A673 (cell line): ENCODE results near the gene RNF8. TPM values are rescaled to one million over a fixed set of nuclear protein-coding genes. Genes with fewer than 3 reads are reported as not detected.

ENCODE experiments used
- BruUV-seq: library from RNA; stranded (reverse); fragments of 400-500 nt; replicated peaks from 2 replicates; lab custom pipeline; 2021; lab: Mats Ljungman, UMichigan
- CTCF ChIA-PET: fragments of 300-600 bp; sonication (Branson Sonifier 250); formaldehyde crosslinking; loops from one replicate; lab custom pipeline; 2022; ENCODE audit warnings: antibody characterized with exemption; lab: Charles Lee
- POLR2A ChIA-PET: fragments of 300-600 bp; sonication (Branson Sonifier 250); formaldehyde crosslinking; loops from one replicate; lab custom pipeline; 2022; ENCODE audit warnings: antibody characterized with exemption; ENCODE audit not compliant: low non-redundant PET; lab: Charles Lee
- DNase-seq: peaks from one replicate; pipeline ENCODE4 v3.0.0-alpha.2; 2015; ENCODE audit warnings: low spot score
- H3K27ac ChIP-seq: fragments of 200-600 bp; sonication (generic); 2 replicates; pipeline ENCODE4 v1.5.1; 2016; ENCODE audit warnings: mixed run types, low read depth, mild to moderate bottlenecking, mixed read lengths, antibody characterized with exemption, low read length; ENCODE audit not compliant: poor library complexity, severe bottlenecking
- H3K27me3 ChIP-seq: fragments of 200-600 bp; sonication (generic); replicated peaks from 2 replicates; pipeline ENCODE4 v1.6.1; 2017; ENCODE audit warnings: mixed run types, low read depth, mild to moderate bottlenecking, mixed read lengths, antibody characterized with exemption, low read length; ENCODE audit not compliant: insufficient read depth, poor library complexity
- H3K36me3 ChIP-seq: fragments of 200-600 bp; sonication (generic); 2 replicates; pipeline ENCODE4 v1.6.1; 2016; ENCODE audit warnings: mixed run types, mild to moderate bottlenecking, mixed read lengths, antibody characterized with exemption, low read length; ENCODE audit not compliant: insufficient read depth, poor library complexity, severe bottlenecking
- H3K4me1 ChIP-seq: fragments of 200-600 bp; sonication (generic); 2 replicates; pipeline ENCODE4 v1.6.1; 2017; ENCODE audit warnings: mixed run types, mild to moderate bottlenecking, mixed read lengths, antibody characterized with exemption, low read length; ENCODE audit not compliant: insufficient read depth, poor library complexity, severe bottlenecking
- H3K4me3 ChIP-seq: fragments of 200-600 bp; sonication (generic); 2 replicates; pipeline ENCODE4 v1.5.1; 2016; ENCODE audit warnings: low read depth, mixed run types, mild to moderate bottlenecking, mixed read lengths, low read length; ENCODE audit not compliant: poor library complexity, severe bottlenecking
- H3K9me3 ChIP-seq: fragments of 200-600 bp; sonication (generic); 2 replicates; pipeline ENCODE4 v1.6.1; 2016; ENCODE audit warnings: mixed run types, low read depth, mild to moderate bottlenecking, mixed read lengths, antibody characterized with exemption, low read length; ENCODE audit not compliant: poor library complexity, severe bottlenecking
- CTCF ChIP-seq: fragments of 300-800, 200-600 bp; sonication (generic); conservative IDR thresholded peaks from 2 replicates; pipeline ENCODE4 v1.5.1; 2017; ENCODE audit warnings: low read depth, mild to moderate bottlenecking, antibody characterized with exemption, low read length, moderate library complexity, mixed read lengths
- EZH2 ChIP-seq: fragments of 200-600 bp; sonication (generic); IDR thresholded peaks from 2 replicates; pipeline ENCODE4 v1.6.1; 2017; ENCODE audit warnings: borderline replicate concordance, low read depth, mild to moderate bottlenecking, mixed read lengths, antibody characterized with exemption, low read length; ENCODE audit not compliant: poor library complexity, severe bottlenecking
- intact Hi-C: fragments of 100-400 bp; cut with micrococcal nuclease; formaldehyde crosslinking; loops from one replicate; pipeline ENCODE4 v1.10.0; 2022; ENCODE audit not compliant: unreplicated experiment
- total RNA-seq: library from RNA; stranded (reverse); gene quantifications from 2 replicates; pipeline ENCODE4 v1.2.3, GENCODE V29; 2021

Gene RNF8
- total RNA-seq, 1 experiment from 2014 or later, result 25.6 TPM

GRCh38 chr6:37351027-37351426, 2.8 kb upstream of the RNF8 start:
- ChIA-PET CTCF (no interaction called here), POLR2A (no interaction called here)
- no TSS peak for BruUV-seq
- Histone ChIP-seq H3K9me3 (no peaks in the 10 kb centered on the region), H3K27ac (no peak overlapping the region), H3K36me3 (no peaks in the 10 kb centered on the region), H3K27me3 (no peaks in the 10 kb centered on the region), H3K4me3 (no peak overlapping the region), H3K4me1 (peaks cover 9% of the 10 kb centered on the region)
- TF ChIP-seq EZH2, result no peak
- TF ChIP-seq CTCF, result no peak
- intact Hi-C loops, result no loop called here
- no peak for DNase-seq

GRCh38 chr6:37352384-37352783, 1.4 kb upstream of the RNF8 start:
- Histone ChIP-seq H3K4me3 (no peak overlapping the region), H3K4me1 (peaks cover 9% of the 10 kb centered on the region), H3K9me3 (no peaks in the 10 kb centered on the region), H3K36me3 (no peaks in the 10 kb centered on the region), H3K27me3 (no peaks in the 10 kb centered on the region), H3K27ac (no peak overlapping the region)
- no TSS peak for BruUV-seq
- ChIA-PET CTCF (no interaction called here), POLR2A (no interaction called here)
- intact Hi-C loops, result no loop called here
- DNase-seq, result no peak
- no peak for TF ChIP-seq EZH2
- TF ChIP-seq CTCF, result no peak

GRCh38 chr6:37354526-37355384, 972 bp downstream of the RNF8 start:
- DNase-seq, result peak; percentile 14

More at GRCh38 chr6:37354526-37355384, 972 bp downstream of the RNF8 start:
- H3K4me3 ChIP-seq, result peak overlapping the region; percentile 99
- no peaks in the 10 kb centered on the region for H3K36me3 ChIP-seq
- no TSS peak for BruUV-seq
- POLR2A ChIA-PET, result interaction anchor here (0.6 kb wide), 1 partner anchor 49 kb away, joined by 3 read pairs; no protein-coding TSS in a partner anchor
- no peaks in the 10 kb centered on the region for H3K9me3 ChIP-seq
- H3K27me3 ChIP-seq, result no peaks in the 10 kb centered on the region
- peaks cover 9% of the 10 kb centered on the region for H3K4me1 ChIP-seq
- CTCF ChIA-PET, result no interaction called here
- TF ChIP-seq CTCF, result no peak
- TF ChIP-seq EZH2, result no peak
- H3K27ac ChIP-seq, result peak overlapping the region; percentile 81
- intact Hi-C loops, result no loop called here
